Adrenal gland (tissue), 5 donors: ENCODE data around the gene PXDN.

Experiments
- POLR2A ChIP-seq, 2 donors: fragments of 450-650 bp; IDR thresholded peaks; one replicate each; pipeline ENCODE4 v1.6.1; 2017; ENCODE audit warnings: antibody characterized with exemption in 2 of 2, mild to moderate bottlenecking in 2 of 2, moderate library complexity in 1 of 2
- TF ChIP-seq, protein P1 (sequence below), 6 experiments: fragments of 450-650 bp in 4 of 6; fragments of 200-600 bp in 2 of 6; sonication (generic) in 1 of 6; IDR thresholded peaks; 1 replicate in 5 of 6; 2 replicates in 1 of 6; pipeline versions ENCODE4 v1.5.1 to v1.8.0; 2016 to 2021; ENCODE audit warnings: antibody characterized with exemption in 6 of 6, mild to moderate bottlenecking in 2 of 6, moderate library complexity in 1 of 6
- donor health status: DM: no; HTN: no; CAD: no.

DNA sequence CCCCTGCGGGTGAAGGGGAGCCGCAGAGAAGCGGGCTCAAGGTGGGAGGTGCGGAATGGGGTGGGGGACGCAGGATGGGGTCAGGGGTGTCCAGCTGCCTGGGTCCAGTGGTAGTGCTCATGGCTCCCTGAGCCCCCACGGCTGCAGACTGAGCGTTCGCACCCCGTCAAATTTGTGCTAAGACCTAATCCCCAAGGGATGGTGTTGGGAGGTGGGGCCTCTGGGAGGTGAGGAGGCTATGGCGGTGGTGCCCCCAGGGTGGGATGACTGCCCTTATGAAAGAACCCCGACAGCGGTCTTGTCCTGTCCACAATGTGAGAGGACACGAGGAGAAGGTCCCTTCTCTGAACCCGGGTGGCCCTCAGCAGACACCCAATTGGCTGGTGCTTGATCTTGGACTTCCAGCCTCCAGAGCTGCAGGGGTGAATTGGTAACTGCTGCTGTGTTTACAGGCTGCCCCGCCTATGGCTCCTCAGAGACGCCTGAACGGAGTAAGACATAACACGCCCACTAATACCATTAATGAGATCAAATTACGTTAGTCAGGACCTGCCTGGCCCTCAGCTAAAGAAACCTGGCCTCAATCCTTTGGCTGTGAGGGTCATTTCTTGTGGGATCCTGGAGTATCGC is 42.6 kb downstream of the PXDN start:
- no peak for TF ChIP-seq POLR2A (IDR thresholded peaks at IDR 0.05)
- TF ChIP-seq, protein P1, sequence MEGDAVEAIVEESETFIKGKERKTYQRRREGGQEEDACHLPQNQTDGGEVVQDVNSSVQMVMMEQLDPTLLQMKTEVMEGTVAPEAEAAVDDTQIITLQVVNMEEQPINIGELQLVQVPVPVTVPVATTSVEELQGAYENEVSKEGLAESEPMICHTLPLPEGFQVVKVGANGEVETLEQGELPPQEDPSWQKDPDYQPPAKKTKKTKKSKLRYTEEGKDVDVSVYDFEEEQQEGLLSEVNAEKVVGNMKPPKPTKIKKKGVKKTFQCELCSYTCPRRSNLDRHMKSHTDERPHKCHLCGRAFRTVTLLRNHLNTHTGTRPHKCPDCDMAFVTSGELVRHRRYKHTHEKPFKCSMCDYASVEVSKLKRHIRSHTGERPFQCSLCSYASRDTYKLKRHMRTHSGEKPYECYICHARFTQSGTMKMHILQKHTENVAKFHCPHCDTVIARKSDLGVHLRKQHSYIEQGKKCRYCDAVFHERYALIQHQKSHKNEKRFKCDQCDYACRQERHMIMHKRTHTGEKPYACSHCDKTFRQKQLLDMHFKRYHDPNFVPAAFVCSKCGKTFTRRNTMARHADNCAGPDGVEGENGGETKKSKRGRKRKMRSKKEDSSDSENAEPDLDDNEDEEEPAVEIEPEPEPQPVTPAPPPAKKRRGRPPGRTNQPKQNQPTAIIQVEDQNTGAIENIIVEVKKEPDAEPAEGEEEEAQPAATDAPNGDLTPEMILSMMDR (IDR thresholded peaks at IDR 0.05), result no peak
